ENCODE results near the gene FAM168A.

GRCh38 chr11:73413256-73413655 is 184.7 kb downstream of the FAM168A start:
- no peak for TF ChIP-seq POLR2A (IDR thresholded peaks at IDR 0.05; ENCODE audit: extremely low read depth, insufficient read length)
- no peak for TF ChIP-seq MAX (IDR thresholded peaks at IDR 0.05; ENCODE audit: low read depth, low read length)
- no peak for TF ChIP-seq CTCF (IDR thresholded peaks at IDR 0.05; ENCODE audit: low read depth, low read length)
